Activated naive CD4-positive, alpha-beta T cell treated with anti-CD3 and anti-CD28 coated beads, Interleukin-2, amount 10 ng/mL, durations not matched to agents 7 days and 5 days (primary cell): Measurements from ENCODE around the gene MITF.

Experiments
- CTCF ChIA-PET: fragments of 350-600 bp; sonication (Branson Sonifier 250); formaldehyde crosslinking; loops from one replicate; lab custom pipeline; 2021; ENCODE audit warnings: antibody characterized with exemption; lab: Charles Lee
- DNase-seq: peaks from one replicate; pipeline ENCODE4 v3.0.0-alpha.2; 2020
- H3K27ac Mint-ChIP-seq: one replicate; pipeline ENCODE4 v1.8.0; 2021; ENCODE audit warnings: mild to moderate bottlenecking, moderate library complexity, mixed read lengths
- H3K27me3 Mint-ChIP-seq: one replicate; pipeline ENCODE4 v1.8.0; 2021; ENCODE audit warnings: mild to moderate bottlenecking, mixed read lengths
- H3K36me3 Mint-ChIP-seq: one replicate; pipeline ENCODE4 v1.8.0; 2021; ENCODE audit warnings: mixed read lengths
- H3K4me1 Mint-ChIP-seq: one replicate; pipeline ENCODE4 v1.8.0; 2021; ENCODE audit warnings: mixed read lengths
- H3K4me3 Mint-ChIP-seq: one replicate; pipeline ENCODE4 v1.8.0; 2021; ENCODE audit warnings: mild to moderate bottlenecking, moderate library complexity, mixed read lengths
- H3K9me3 Mint-ChIP-seq: one replicate; pipeline ENCODE4 v1.8.0; 2021; ENCODE audit warnings: mixed read lengths

MITF gene

DNA sequence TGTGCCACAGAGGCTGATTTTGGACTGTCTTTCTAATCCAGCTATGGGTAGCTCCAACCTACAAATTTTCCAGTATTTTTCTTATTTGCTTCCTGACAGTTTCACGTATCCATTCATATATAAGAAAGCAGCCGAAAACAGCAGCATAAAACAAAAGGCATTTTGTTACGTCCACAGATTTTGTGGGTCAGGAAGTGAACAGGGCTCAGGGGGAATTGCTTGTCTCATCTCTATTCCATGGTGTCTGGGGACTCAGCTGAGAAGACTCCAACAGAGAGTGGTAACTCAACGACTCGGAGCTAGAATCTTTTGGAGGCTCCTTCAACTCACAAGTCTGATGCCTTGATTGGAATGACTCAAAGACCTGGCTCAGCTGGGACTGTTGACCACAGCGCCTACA lies 248.6 kb downstream of the MITF start:
- no peaks in the 10 kb centered on the region for H3K36me3 Mint-ChIP-seq
- H3K9me3 Mint-ChIP-seq: no peaks in the 10 kb centered on the region
- no peaks in the 10 kb centered on the region for H3K4me1 Mint-ChIP-seq
- H3K4me3 Mint-ChIP-seq: no peak overlapping the region
- DNase-seq: no peak
- no peak overlapping the region for H3K27ac Mint-ChIP-seq
- CTCF ChIA-PET: no interaction called here
- H3K27me3 Mint-ChIP-seq: no peaks in the 10 kb centered on the region

DNA sequence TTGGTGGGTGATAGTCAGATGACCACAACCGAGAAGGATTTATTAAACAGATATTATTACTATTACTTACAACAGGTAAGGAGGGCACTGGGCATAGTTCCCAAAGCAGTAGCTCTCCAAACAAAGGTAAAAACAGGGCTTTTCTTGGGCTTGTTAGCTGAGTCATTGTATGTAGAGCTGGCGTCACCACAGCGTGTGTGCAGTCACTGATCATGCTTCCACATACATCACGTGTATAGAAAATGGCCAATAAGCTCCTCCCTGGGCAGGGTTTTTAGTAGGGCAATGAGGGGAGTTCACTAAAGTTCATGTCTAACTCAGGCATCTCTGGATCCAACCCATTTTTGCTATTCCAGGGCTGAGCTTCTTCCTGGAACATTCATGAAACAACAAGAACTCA lies 254.5 kb downstream of the MITF start:
- Mint-ChIP-seq H3K36me3 (no peaks in the 10 kb centered on the region), H3K4me3 (no peak overlapping the region), H3K4me1 (no peaks in the 10 kb centered on the region), H3K27ac (no peak overlapping the region), H3K27me3 (no peaks in the 10 kb centered on the region), H3K9me3 (no peaks in the 10 kb centered on the region)
- CTCF ChIA-PET: no interaction called here
- no peak for DNase-seq

DNA sequence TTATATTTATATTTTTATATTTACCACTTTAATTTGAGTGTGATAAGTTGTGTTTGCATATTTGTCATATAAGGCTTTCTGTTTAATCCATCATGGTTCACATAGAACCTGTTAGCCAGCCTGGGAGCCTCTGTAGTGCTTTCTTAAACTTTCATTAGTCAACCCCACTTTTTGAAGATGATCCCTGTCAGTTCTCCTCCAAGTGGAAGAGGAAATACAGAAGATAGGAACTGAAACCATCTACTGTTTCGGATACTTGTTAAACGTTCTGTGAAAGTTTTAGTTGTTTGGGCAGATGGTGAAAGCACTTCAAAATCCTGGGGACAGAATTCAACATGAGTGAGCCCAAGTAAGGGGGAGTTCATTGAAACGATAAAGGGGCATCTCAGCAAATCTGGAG lies 255.7 kb downstream of the MITF start:
- Mint-ChIP-seq H3K4me1 (no peaks in the 10 kb centered on the region), H3K27ac (no peak overlapping the region), H3K4me3 (no peak overlapping the region), H3K36me3 (no peaks in the 10 kb centered on the region), H3K9me3 (no peaks in the 10 kb centered on the region), H3K27me3 (no peaks in the 10 kb centered on the region)
- no peak for DNase-seq
- CTCF ChIA-PET: no interaction called here

DNA sequence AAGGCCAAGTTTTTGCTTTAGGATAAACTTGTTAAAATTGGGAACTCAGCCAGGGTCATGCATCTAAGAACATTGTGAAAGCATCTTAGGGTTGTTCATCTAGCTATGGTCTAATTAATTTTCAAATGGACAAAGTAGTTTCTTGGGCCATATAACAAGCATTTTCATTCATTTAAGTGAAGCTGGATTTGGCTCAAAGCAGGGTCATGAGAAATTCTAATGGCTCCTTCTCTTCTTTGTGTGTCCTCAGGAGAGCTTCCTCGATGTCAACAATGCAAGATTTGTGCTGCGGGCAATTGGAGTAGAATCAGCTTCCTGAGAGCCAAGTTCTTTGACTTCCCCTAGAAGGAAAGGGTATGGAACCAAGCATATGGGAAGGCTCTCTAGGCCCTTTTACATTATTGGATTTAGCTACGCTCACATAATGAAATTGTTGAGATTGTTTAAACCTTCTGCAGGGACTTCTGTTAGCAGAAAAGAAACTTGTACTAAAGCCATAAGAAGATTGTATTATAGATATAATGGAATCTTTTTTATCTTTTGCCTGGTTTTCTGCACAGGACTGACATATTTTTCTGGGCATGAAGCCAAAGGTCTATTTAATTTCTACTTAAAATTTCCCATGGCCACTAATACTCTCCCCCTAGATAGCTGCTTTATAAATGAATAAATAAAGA lies 258.5 kb downstream of the MITF start:
- CTCF ChIA-PET: no interaction called here
- Mint-ChIP-seq H3K27me3 (no peaks in the 10 kb centered on the region), H3K9me3 (no peaks in the 10 kb centered on the region)

DNA sequence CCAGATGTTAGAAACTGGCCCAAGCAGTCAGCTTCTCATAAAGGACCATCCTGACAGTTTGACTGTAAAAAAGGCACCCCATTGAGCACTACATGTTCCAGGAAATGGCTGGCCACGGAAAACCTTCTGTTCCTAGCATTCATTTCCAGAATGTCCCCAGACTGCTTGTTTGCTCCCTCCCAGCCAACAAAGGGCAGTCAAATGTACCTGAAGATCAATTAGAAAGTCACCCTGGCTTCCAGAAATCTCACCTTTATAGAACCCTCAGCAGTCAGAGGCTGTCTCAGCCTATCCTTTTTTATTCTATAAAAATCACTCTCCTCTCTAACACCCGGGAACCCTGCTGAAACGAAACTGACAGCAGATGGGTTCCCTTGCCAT lies 259.5 kb downstream of the MITF start:
- no peaks in the 10 kb centered on the region for H3K4me1 Mint-ChIP-seq
- no peak overlapping the region for H3K4me3 Mint-ChIP-seq
- H3K27ac Mint-ChIP-seq: no peak overlapping the region
- no peaks in the 10 kb centered on the region for H3K9me3 Mint-ChIP-seq
- H3K36me3 Mint-ChIP-seq: no peaks in the 10 kb centered on the region
- no peaks in the 10 kb centered on the region for H3K27me3 Mint-ChIP-seq
- CTCF ChIA-PET: no interaction called here
- DNase-seq: no peak

More for the DNA sequence above, 258.5 kb downstream of the MITF start:
- no peaks in the 10 kb centered on the region for H3K4me1 Mint-ChIP-seq
- no peaks in the 10 kb centered on the region for H3K36me3 Mint-ChIP-seq
- no peak overlapping the region for H3K4me3 Mint-ChIP-seq
- DNase-seq: no peak
- H3K27ac Mint-ChIP-seq: no peak overlapping the region

DNA sequence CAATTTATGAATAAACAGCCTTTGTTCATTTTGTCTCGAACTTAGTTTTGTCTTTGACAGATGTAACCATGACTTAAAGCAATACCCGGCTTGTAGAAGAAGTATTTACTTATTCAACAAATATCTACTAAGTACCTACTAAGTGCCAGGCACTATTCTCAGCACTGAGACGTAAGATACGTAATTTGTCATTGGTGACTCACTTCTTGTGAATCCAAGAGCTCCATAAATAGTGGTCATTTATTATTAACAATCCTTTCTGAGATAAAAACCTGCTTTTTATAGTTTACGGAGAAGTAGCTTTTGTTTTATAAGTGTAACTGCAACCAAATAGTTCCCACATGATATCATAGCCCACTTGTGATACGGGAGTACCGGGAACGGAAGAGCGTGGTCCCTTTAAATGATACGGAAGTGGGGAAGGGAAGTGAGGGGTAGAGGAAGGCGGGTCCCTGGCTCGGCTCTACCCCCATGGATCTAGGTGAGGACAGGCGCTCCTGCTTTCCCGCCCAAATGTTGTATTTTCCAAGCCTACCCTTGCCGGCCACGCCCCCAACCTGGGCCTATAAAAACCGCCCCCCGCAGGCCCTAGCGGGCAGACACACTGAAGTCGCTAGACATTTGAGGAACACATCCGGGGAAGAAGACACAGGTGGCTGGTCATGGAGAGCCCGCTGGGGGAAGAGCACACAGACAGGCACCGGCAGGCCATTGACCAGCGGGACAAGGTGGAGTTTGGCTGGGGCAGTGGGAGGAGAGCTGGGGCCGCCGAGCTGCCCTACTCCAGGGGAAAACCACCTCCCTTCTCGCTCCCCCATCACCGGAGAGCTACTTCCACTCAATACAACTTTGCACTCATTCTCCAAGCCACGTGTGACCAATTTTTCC lies 260.1 kb downstream of the MITF start, which contains the start of gene SAMMSON:
SAMMSON (plus strand) TSS at position 594 of the 888 bp plus-strand sequence.
- no peak for DNase-seq

DNA sequence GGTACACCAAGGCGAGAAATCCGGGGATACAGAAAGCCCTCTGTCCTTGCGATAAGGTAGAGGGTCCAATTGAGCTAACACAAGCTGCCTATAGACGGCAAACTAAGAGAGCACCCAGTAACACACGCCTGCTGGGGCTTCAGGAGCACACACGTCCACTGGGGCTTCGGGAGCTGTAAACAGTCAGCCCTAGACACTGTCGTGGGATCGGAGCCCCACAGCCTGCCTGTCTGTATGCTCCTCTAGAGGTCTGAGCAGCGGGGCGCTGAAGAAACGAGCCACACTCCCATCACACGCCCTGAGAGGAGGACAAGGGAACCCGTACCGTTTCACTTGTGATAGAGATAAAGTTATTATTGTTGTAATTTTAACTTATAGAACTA lies 260.8 kb downstream of the MITF start:
- CTCF ChIA-PET: no interaction called here
- no peak for DNase-seq
- Mint-ChIP-seq H3K4me3 (no peak overlapping the region), H3K36me3 (no peaks in the 10 kb centered on the region), H3K4me1 (no peaks in the 10 kb centered on the region), H3K27ac (no peak overlapping the region), H3K27me3 (no peaks in the 10 kb centered on the region), H3K9me3 (no peaks in the 10 kb centered on the region)

More for the DNA sequence above, 260.1 kb downstream of the MITF start, which contains the start of gene SAMMSON:
- Mint-ChIP-seq H3K4me3 (no peak within 1 kb of the TSS), H3K4me1 (no peaks in the 10 kb centered on the region), H3K36me3 (no peaks in the 10 kb centered on the region), H3K27ac (no peak within 1 kb of the TSS), H3K9me3 (no peaks in the 10 kb centered on the region), H3K27me3 (no peaks in the 10 kb centered on the region)
- CTCF ChIA-PET: no interaction called here

DNA sequence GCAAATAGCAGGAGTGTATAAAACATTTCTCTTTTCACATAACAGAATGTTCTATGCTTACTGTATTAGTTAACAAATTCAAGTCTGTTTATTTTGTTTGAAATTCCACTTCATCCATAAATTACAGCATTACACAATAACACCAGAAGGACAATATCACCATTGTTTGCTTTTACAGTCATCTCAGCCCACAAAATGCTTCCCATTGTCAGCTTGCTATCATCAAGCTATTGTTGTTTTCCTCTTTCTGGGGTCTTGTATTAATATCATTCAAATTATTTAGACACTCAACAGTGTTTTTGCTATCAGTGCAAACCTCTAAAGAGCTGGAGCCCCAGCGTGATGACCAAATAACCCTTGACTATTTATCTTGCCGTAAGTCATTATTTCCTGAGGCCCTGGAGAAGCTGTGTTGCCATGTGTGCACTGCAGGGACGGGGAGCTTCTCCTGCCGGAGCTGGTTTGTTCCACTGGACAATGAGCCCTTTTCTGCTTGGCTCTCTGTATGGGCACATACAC lies 261.4 kb downstream of the MITF start:
- Mint-ChIP-seq H3K4me3 (no peak overlapping the region), H3K27ac (no peak overlapping the region), H3K4me1 (no peaks in the 10 kb centered on the region), H3K9me3 (no peaks in the 10 kb centered on the region), H3K27me3 (no peaks in the 10 kb centered on the region), H3K36me3 (no peaks in the 10 kb centered on the region)
- no peak for DNase-seq
- CTCF ChIA-PET: no interaction called here

DNA sequence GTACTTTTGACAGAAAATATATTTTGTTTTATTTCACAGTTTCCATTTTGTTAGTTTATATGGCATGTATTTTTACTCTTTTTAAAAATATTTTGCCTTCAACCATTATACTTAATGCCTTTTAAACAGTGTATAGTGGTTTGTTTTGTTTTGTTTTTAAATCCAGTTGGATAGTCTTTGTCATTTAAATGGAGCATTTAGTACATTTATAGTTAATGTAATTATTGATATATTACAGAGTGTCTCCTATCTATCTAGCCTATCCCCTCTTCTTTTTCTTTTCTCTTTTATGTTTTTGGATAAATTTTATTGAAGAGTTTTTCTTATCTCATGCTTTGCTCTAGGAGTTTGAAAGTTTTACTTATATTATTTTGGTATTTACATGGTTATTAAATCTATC lies 263.9 kb downstream of the MITF start:
- DNase-seq: no peak
- Mint-ChIP-seq H3K27me3 (no peaks in the 10 kb centered on the region), H3K9me3 (peaks cover 2% of the 10 kb centered on the region), H3K4me3 (no peak overlapping the region), H3K27ac (no peak overlapping the region), H3K36me3 (no peaks in the 10 kb centered on the region), H3K4me1 (no peaks in the 10 kb centered on the region)
- CTCF ChIA-PET: no interaction called here

DNA sequence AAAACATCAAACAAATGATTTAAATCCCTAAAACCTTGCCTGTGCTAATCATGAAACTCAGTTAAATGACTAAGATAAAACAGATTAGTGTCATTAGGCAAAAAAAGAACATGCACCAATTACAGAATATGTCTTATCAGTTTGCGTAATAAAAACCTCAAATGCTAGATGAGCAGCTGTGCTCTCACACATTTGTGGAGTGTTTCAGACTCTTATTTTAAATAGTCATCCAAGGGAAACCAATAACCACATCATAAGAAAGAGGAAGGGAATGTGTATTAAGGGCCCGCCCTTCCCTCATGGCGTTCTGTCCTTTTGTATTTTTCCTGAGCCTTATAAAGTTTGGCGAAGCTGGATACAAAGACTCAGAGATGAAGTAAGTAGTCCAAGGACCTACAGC lies 266.8 kb downstream of the MITF start:
- no peak for DNase-seq
- Mint-ChIP-seq H3K27ac (no peak overlapping the region), H3K4me3 (no peak overlapping the region), H3K27me3 (no peaks in the 10 kb centered on the region), H3K4me1 (no peaks in the 10 kb centered on the region), H3K9me3 (peaks cover 2% of the 10 kb centered on the region), H3K36me3 (no peaks in the 10 kb centered on the region)
- CTCF ChIA-PET: no interaction called here

DNA sequence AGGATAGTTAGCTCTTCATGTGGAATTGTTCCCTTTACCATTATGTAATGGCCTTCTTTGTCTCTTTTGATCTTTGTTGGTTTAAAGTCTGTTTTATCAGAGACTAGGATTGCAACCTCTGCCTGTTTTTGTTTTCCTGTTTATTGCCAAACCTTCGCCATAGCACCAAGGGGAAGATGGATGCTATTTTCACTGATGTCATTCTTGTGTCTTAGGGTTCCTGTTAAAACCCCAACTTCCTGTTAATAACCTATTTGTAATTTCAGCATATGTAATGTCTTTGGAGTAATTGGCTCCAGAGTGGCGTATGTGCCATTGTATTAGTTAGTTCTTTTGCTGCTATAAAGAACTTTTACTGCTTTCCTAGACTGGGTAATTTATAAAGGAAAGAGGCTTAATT lies 271.1 kb downstream of the MITF start:
- CTCF ChIA-PET: no interaction called here
- no peak for DNase-seq
- Mint-ChIP-seq H3K27ac (no peak overlapping the region), H3K4me1 (no peaks in the 10 kb centered on the region), H3K27me3 (no peaks in the 10 kb centered on the region), H3K4me3 (no peak overlapping the region), H3K9me3 (peaks cover 2% of the 10 kb centered on the region), H3K36me3 (no peaks in the 10 kb centered on the region)

DNA sequence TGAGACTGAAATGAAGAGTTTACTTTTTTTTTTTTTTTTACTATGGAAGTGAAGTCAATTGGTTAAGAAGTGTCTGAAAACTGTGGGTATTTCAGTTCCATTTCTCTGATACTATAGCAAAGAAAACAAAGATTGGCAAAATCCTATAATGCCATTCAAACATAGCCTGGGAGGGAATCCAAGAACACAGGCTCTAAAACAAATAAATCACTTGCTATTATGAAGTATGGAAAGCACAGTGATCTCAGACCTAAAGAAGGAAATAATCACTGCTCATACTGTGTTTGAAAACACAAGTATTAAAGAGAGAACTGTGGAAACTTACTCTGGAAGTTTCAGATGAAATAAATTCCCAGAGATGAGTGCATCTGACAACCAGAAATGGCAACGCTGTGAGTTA lies 272.3 kb downstream of the MITF start:
- Mint-ChIP-seq H3K9me3 (peaks cover 2% of the 10 kb centered on the region), H3K4me3 (no peak overlapping the region), H3K27ac (no peak overlapping the region), H3K4me1 (no peaks in the 10 kb centered on the region), H3K36me3 (no peaks in the 10 kb centered on the region), H3K27me3 (no peaks in the 10 kb centered on the region)
- CTCF ChIA-PET: no interaction called here
- no peak for DNase-seq
